K562 (cell line): ENCODE data around the gene SERHL2. TPM values are rescaled to one million over a fixed set of nuclear protein-coding genes. Genes with fewer than 3 reads are reported as not detected.
A peak's percentile ranks its signal among the peaks of the same experiment; 100 is the strongest.

Source experiments
- ARID1B ChIP-seq: fragments of 450-650 bp; IDR thresholded peaks from 2 replicates; pipeline ENCODE4 v1.6.1; 2016; ENCODE audit warnings: antibody characterized with exemption, mild to moderate bottlenecking, inconsistent platforms
- ATF7 ChIP-seq: fragments of 450-650 bp; IDR thresholded peaks from 2 replicates; pipeline ENCODE4 v1.7.1; 2014; ENCODE audit warnings: mild to moderate bottlenecking, moderate library complexity
- CCNT2 ChIP-seq: IDR thresholded peaks from 2 replicates; pipeline ENCODE4 v1.6.1; 2011; ENCODE audit warnings: borderline replicate concordance, low read depth, mild to moderate bottlenecking, moderate library complexity, mixed read lengths, low read length; ENCODE audit not compliant: insufficient read length; ENCODE audit errors: extremely low read depth
- E2F8 ChIP-seq: fragments of 450-650 bp; IDR thresholded peaks from 2 replicates; pipeline ENCODE4 v1.7.1; 2018; ENCODE audit warnings: mild to moderate bottlenecking, low read depth; ENCODE audit not compliant: partially characterized antibody
- EP400 ChIP-seq: fragments of 450-650 bp; IDR thresholded peaks from 2 replicates; pipeline ENCODE4 v1.6.1; 2017; ENCODE audit warnings: antibody characterized with exemption, mild to moderate bottlenecking, moderate library complexity
- ETS1 ChIP-seq: conservative IDR thresholded peaks from 2 replicates; pipeline ENCODE4 v1.6.1; 2011; ENCODE audit warnings: low read depth, mild to moderate bottlenecking, low read length; ENCODE audit not compliant: control insufficient read depth
- FOXJ2 ChIP-seq: fragments of 200-800 bp; sonication (Bioruptor generic); IDR thresholded peaks from 2 replicates; pipeline ENCODE4 v1.6.1; 2016; ENCODE audit warnings: missing genetic modification characterization, missing compliant biosample characterization
- KDM5B ChIP-seq: fragments of 200-600 bp; sonication (generic); IDR thresholded peaks from 2 replicates; pipeline ENCODE4 v1.6.1; 2012; ENCODE audit warnings: low read depth, mild to moderate bottlenecking, moderate library complexity, low read length, control low read depth, inconsistent platforms; ENCODE audit not compliant: insufficient replicate concordance
- MBD1 ChIP-seq: fragments of 250-450 bp; sonication (Bioruptor Pico); IDR thresholded peaks from 2 replicates; pipeline ENCODE4 v1.8.0; 2022; ENCODE audit warnings: inconsistent platforms
- NONO ChIP-seq, 2 experiments: fragments of 200-400 bp in 1 of 2; fragments of 450-650 bp in 1 of 2; formaldehyde crosslinking in 1 of 2; IDR thresholded peaks; 2 replicates each; pipeline ENCODE4 v1.6.1; 2017; ENCODE audit warnings: low read depth in 2 of 2, mild to moderate bottlenecking in 2 of 2, moderate library complexity in 2 of 2, low read length in 1 of 2
- NRF1 ChIP-seq, 2 experiments: fragments of 450-650 bp; IDR thresholded peaks in 1 of 2; conservative IDR thresholded peaks in 1 of 2; 2 replicates each; pipeline ENCODE4 v1.6.1; 2014; ENCODE audit warnings: mild to moderate bottlenecking in 2 of 2
- PCBP1 ChIP-seq: fragments of 200-400 bp; formaldehyde crosslinking; IDR thresholded peaks from 2 replicates; pipeline ENCODE4 v1.6.1; 2018; ENCODE audit warnings: mild to moderate bottlenecking, low read depth, low read length; ENCODE audit not compliant: poor library complexity, severe bottlenecking
- POLR2A ChIP-seq: fragments of 450-650 bp; conservative IDR thresholded peaks from 2 replicates; pipeline ENCODE4 v1.6.1; 2016
- RB1 ChIP-seq: fragments of 450-650 bp; IDR thresholded peaks from 2 replicates; pipeline ENCODE4 v1.6.1; 2017; ENCODE audit warnings: low read depth, mild to moderate bottlenecking
- TEAD1 ChIP-seq, 2 experiments: fragments of 450-650 bp in 1 of 2; sonication (generic) in 1 of 2; formaldehyde crosslinking; IDR thresholded peaks; 2 replicates each; pipeline versions ENCODE4 v1.4.0 to v1.8.0; 2020 to 2022; ENCODE audit warnings: mild to moderate bottlenecking in 2 of 2, missing genetic modification reagents in 1 of 2
- TRIM25 ChIP-seq: fragments of 450-650 bp; IDR thresholded peaks from 2 replicates; pipeline ENCODE4 v1.7.0; 2016; ENCODE audit warnings: borderline replicate concordance
- ZC3H4 ChIP-seq: sonication (generic); formaldehyde crosslinking; IDR thresholded peaks from 2 replicates; pipeline ENCODE4 v1.9.0; 2021; ENCODE audit warnings: missing genetic modification reagents, borderline replicate concordance
- ZFX ChIP-seq: sonication (generic); formaldehyde crosslinking; IDR thresholded peaks from 2 replicates; pipeline ENCODE4 v1.8.0; 2022; ENCODE audit warnings: mild to moderate bottlenecking, missing genetic modification reagents, moderate library complexity
- polyA plus RNA-seq, 8 experiments: library from polyadenylated mRNA; depleted of rRNA in 4 of 8; stranded (reverse) in 5 of 8; unstranded in 3 of 8; fragments of >200 nt; fragmentation: Nextera tagmentation in 2 of 8; fragmentation: Illumina TruSeq in 1 of 8; extraction: Ambion mirVana in 2 of 8; extraction: Trizol in 1 of 8; gene quantifications; 2 replicates each; pipeline versions ENCODE4 v1.2.1 to v1.2.3, GENCODE V29; 2011 to 2014; ENCODE audit warnings: inconsistent platforms in 1 of 8, missing spikeins in 1 of 8
- total RNA-seq, 7 experiments: library from RNA; depleted of rRNA in 6 of 7; stranded (reverse); fragments of >200 nt in 6 of 7; fragmentation: Illumina TruSeq in 2 of 7; extraction: Trizol in 2 of 7; gene quantifications; 2 replicates each; pipeline versions ENCODE4 v1.2.1 to v1.2.3, GENCODE V29; 2011 to 2021; ENCODE audit warnings: low replicate concordance in 1 of 7

SERHL2 gene
- total and polyA plus RNA-seq, 9 of the 15 experiments (the other 6 are each of a cell fraction or from before 2014, with no cell fraction given): 19.9 to 62.6 (median 25.2) TPM

- TF ChIP-seq ETS1: 0 out of 2 replicates have a peak, but pooled peaks have one; percentile 52
- peak; percentile 68 to 73 for TF ChIP-seq NRF1 (conservative IDR thresholded peaks at IDR 0.05 in 1 of 2, IDR thresholded peaks at IDR 0.05 in 1 of 2)
- TF ChIP-seq CCNT2: peak; percentile 14
- TF ChIP-seq EP400: peak; percentile 44; the same call in 1 of the 2 replicates
- TF ChIP-seq ZFX (CRISPR knock-in tag): peak; percentile 68
- no peak for TF ChIP-seq FOXJ2 (tag)
- TF ChIP-seq E2F8: peak; percentile 54
- TF ChIP-seq ARID1B: 0 out of 2 replicates have a peak, but pooled peaks have one; percentile 12
- no peak for TF ChIP-seq MBD1 (CRISPR knock-in tag)
- TF ChIP-seq POLR2A: peak; percentile 82
- TF ChIP-seq KDM5B: peak; percentile 73
- TF ChIP-seq PCBP1: peak; percentile 23
- TF ChIP-seq TRIM25: no peak
- TF ChIP-seq ZC3H4 (CRISPR knock-in tag): peak; percentile 81; the same call in 1 of the 2 replicates
- TF ChIP-seq TEAD1 (CRISPR knock-in tag; IDR thresholded peaks at IDR 0.05): peak in 1 of 2 experiments; percentile 48; a peak in 1 of 4 replicates
- peak; percentile 58; the same call in 1 of the 2 replicates for TF ChIP-seq RB1
- TF ChIP-seq NONO (IDR thresholded peaks at IDR 0.05; ENCODE audit: low read depth in 2 of 2, low read length in 1 of 2): 0 out of 4 replicates have a peak, but pooled peaks of 1 of the 2 experiments have one; percentile 19
- TF ChIP-seq ATF7: peak; percentile 20; the same call in 1 of the 2 replicates
Observed at GRCh38 chr22:42553475-42554361, at the start of gene SERHL2 (continued).
